Neural progenitor cell (in vitro differentiated cells): Measurements from ENCODE around the gene SLMAP. TPM values are rescaled to one million over a fixed set of nuclear protein-coding genes. Genes with fewer than 3 reads are reported as not detected.

Source experiments
- DNase-seq: peaks from one replicate; pipeline ENCODE4 v3.0.0-alpha.2; 2016; ENCODE audit warnings: low spot score
- H2AFZ ChIP-seq: fragments of 200-600 bp; sonication (generic); replicated peaks from 2 replicates; pipeline ENCODE4 v1.6.1; 2016; ENCODE audit warnings: antibody characterized with exemption
- H3F3A ChIP-seq: fragments of 200-600 bp; sonication (generic); 2 replicates; pipeline ENCODE4 v1.6.1; 2016; ENCODE audit warnings: antibody characterized with exemption, low read depth
- H3K27ac ChIP-seq: fragments of 200-600 bp; sonication (generic); 2 replicates; pipeline ENCODE4 v1.5.1; 2016; ENCODE audit warnings: mild to moderate bottlenecking
- H3K27me3 ChIP-seq: fragments of 200-600 bp; sonication (generic); 2 replicates; pipeline ENCODE4 v1.6.1; 2016; ENCODE audit warnings: mild to moderate bottlenecking, moderate library complexity
- H3K36me3 ChIP-seq: fragments of 200-600 bp; sonication (generic); 2 replicates; pipeline ENCODE4 v1.5.1; 2016
- H3K4me1 ChIP-seq: fragments of 200-600 bp; sonication (generic); 2 replicates; pipeline ENCODE4 v1.6.1; 2016; ENCODE audit warnings: mixed run types
- H3K4me2 ChIP-seq: fragments of 200-600 bp; sonication (generic); 2 replicates; pipeline ENCODE4 v1.6.1; 2016
- H3K4me3 ChIP-seq: fragments of 200-600 bp; sonication (generic); 2 replicates; pipeline ENCODE4 v1.5.1; 2016
- H3K79me2 ChIP-seq: fragments of 200-600 bp; sonication (generic); 2 replicates; pipeline ENCODE4 v1.6.1; 2016; ENCODE audit warnings: low read depth
- H3K9ac ChIP-seq: fragments of 200-600 bp; sonication (generic); 2 replicates; pipeline ENCODE4 v1.6.1; 2016
- H3K9me3 ChIP-seq: fragments of 200-600 bp; sonication (generic); 2 replicates; pipeline ENCODE4 v1.5.1; 2016; ENCODE audit warnings: low read depth
- H4K20me1 ChIP-seq: fragments of 200-600 bp; sonication (generic); 2 replicates; pipeline ENCODE4 v1.6.1; 2016; ENCODE audit warnings: low read depth
- H3K27ac Mint-ChIP-seq: 3 replicates; pipeline ENCODE4 v1.8.0; 2021; ENCODE audit warnings: mixed read lengths
- H3K27me3 Mint-ChIP-seq: 2 replicates; pipeline ENCODE4 v1.8.0; 2022; ENCODE audit warnings: low read depth, mild to moderate bottlenecking, inconsistent platforms, moderate library complexity, mixed read lengths; ENCODE audit not compliant: insufficient read depth
- H3K36me3 Mint-ChIP-seq: 3 replicates; pipeline ENCODE4 v1.8.0; 2021; ENCODE audit warnings: mixed read lengths
- H3K4me1 Mint-ChIP-seq: 3 replicates; pipeline ENCODE4 v1.8.0; 2021; ENCODE audit warnings: mixed read lengths
- H3K4me3 Mint-ChIP-seq: 3 replicates; pipeline ENCODE4 v1.8.0; 2021; ENCODE audit warnings: mild to moderate bottlenecking, moderate library complexity, mixed read lengths
- H3K9me3 Mint-ChIP-seq: 3 replicates; pipeline ENCODE4 v1.8.0; 2020; ENCODE audit warnings: mixed read lengths
- EZH2 ChIP-seq: fragments of 200-600 bp; sonication (generic); IDR thresholded peaks from 2 replicates; pipeline ENCODE4 v1.6.1; 2017; ENCODE audit warnings: antibody characterized with exemption, mild to moderate bottlenecking, moderate library complexity
- EZH2phosphoT487 ChIP-seq: fragments of 200-600 bp; sonication (generic); IDR thresholded peaks from 2 replicates; pipeline ENCODE4 v1.6.1; 2017; ENCODE audit warnings: antibody characterized with exemption
- total RNA-seq: library from RNA; depleted of rRNA; stranded (reverse); fragments of >200 nt; gene quantifications from 2 replicates; pipeline ENCODE4 v1.2.3, GENCODE V29; 2015; ENCODE audit warnings: low replicate concordance
- TF ChIP-seq, protein P1 (sequence below): fragments of 200-600 bp; sonication (generic); IDR thresholded peaks from 2 replicates; pipeline ENCODE4 v1.5.1; 2017; ENCODE audit warnings: antibody characterized with exemption, mild to moderate bottlenecking

SLMAP gene
- total RNA-seq, 1 donor from 2014 or later: 59.4 TPM

DNA sequence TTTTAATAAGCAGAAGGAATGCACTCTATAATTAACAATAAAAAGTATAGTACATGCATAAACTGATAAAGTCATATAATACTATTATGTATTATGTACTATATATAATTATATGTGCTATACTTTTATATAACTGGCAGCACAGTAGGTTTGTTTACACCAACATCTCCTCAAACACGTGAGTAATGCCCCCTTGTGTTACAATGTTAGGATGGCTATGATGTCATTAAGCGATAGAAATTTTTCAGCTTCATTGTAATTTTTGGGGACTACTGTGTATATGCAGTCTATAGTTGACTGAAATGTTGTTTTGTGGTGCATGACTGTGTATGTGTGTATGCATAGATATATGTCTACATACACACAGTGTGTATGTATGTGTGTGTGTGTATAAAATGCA, 100.6 kb downstream of the SLMAP start:
- Mint-ChIP-seq H3K9me3 (no peaks in the 10 kb centered on the region), H3K4me3 (no peak overlapping the region), H3K36me3 (peaks cover 7% of the 10 kb centered on the region), H3K27ac (no peak overlapping the region), H3K27me3 (no peaks in the 10 kb centered on the region), H3K4me1 (peaks cover 3% of the 10 kb centered on the region)
- H3K9ac ChIP-seq: no peak overlapping the region
- H3K9me3 ChIP-seq: no peaks in the 10 kb centered on the region
- no peak for TF ChIP-seq EZH2
- TF ChIP-seq, protein P1, sequence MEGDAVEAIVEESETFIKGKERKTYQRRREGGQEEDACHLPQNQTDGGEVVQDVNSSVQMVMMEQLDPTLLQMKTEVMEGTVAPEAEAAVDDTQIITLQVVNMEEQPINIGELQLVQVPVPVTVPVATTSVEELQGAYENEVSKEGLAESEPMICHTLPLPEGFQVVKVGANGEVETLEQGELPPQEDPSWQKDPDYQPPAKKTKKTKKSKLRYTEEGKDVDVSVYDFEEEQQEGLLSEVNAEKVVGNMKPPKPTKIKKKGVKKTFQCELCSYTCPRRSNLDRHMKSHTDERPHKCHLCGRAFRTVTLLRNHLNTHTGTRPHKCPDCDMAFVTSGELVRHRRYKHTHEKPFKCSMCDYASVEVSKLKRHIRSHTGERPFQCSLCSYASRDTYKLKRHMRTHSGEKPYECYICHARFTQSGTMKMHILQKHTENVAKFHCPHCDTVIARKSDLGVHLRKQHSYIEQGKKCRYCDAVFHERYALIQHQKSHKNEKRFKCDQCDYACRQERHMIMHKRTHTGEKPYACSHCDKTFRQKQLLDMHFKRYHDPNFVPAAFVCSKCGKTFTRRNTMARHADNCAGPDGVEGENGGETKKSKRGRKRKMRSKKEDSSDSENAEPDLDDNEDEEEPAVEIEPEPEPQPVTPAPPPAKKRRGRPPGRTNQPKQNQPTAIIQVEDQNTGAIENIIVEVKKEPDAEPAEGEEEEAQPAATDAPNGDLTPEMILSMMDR: peak; percentile 25
- H3K27ac ChIP-seq: no peak overlapping the region
- H2AFZ ChIP-seq: no peak overlapping the region
- H3K4me3 ChIP-seq: no peak overlapping the region
- no peak overlapping the region for H3K4me2 ChIP-seq
- no peaks in the 10 kb centered on the region for H3F3A ChIP-seq
- no peaks in the 10 kb centered on the region for H3K79me2 ChIP-seq
- no peaks in the 10 kb centered on the region for H3K27me3 ChIP-seq
- no peaks in the 10 kb centered on the region for H4K20me1 ChIP-seq
- DNase-seq: no peak
- H3K4me1 ChIP-seq: no peaks in the 10 kb centered on the region
- no peaks in the 10 kb centered on the region for H3K36me3 ChIP-seq

DNA sequence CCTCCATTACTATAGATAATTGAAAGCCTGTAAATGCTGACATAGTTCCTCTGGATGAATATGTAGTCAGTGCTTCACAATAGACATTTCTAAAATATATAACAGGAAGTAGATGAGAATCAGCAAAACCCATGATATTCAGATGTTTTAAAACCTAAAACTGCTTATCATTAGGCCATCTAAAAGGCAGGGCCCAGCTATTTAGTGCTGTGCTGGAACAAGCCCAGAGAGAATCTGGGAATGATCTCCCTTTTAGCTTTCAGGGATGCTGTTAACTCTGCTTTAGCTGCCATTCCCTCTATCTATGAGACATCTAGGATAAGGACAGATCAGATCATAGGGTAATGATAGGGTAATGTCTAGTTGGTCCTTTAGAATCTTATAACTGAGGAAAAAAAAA, 106.8 kb downstream of the SLMAP start:
- Mint-ChIP-seq H3K36me3 (peaks cover 22% of the 10 kb centered on the region), H3K27me3 (no peaks in the 10 kb centered on the region), H3K9me3 (no peaks in the 10 kb centered on the region), H3K4me1 (peaks cover 5% of the 10 kb centered on the region), H3K4me3 (no peak overlapping the region), H3K27ac (no peak overlapping the region)
- H3K79me2 ChIP-seq: no peaks in the 10 kb centered on the region
- H3K27me3 ChIP-seq: no peaks in the 10 kb centered on the region
- H3K9ac ChIP-seq: no peak overlapping the region
- H3F3A ChIP-seq: no peaks in the 10 kb centered on the region
- no peaks in the 10 kb centered on the region for H4K20me1 ChIP-seq
- H3K36me3 ChIP-seq: peaks cover 3% of the 10 kb centered on the region
- TF ChIP-seq, protein P1: no peak
- TF ChIP-seq EZH2 (no peak), EZH2phosphoT487 (no peak)
- DNase-seq: no peak
- no peak overlapping the region for H3K4me3 ChIP-seq
- no peak overlapping the region for H2AFZ ChIP-seq
- no peaks in the 10 kb centered on the region for H3K4me1 ChIP-seq
- H3K27ac ChIP-seq: no peak overlapping the region
- no peaks in the 10 kb centered on the region for H3K9me3 ChIP-seq
- H3K4me2 ChIP-seq: no peak overlapping the region

DNA sequence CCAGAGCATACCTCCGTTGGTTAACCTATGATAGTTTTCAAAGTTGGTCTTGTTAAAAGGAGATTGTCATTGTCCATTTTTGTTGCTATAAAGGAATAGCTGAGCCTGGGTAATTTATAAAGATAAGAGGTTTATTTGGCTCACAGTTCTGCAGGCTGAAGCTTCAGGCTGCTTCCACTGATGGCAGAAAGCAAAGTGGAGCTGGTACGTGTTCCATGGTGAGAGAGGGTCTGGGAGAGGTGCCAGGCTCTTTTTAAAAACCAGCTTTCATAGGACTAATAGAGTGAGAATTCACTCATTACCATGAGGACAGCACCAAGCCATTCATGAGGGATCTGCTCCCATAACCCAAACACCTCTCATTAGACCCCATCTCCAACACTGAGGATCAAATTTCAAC, 107.3 kb downstream of the SLMAP start:
- Histone ChIP-seq H3K4me3 (no peak overlapping the region), H3K79me2 (no peaks in the 10 kb centered on the region), H2AFZ (no peak overlapping the region), H3F3A (no peaks in the 10 kb centered on the region), H3K4me2 (no peak overlapping the region), H3K4me1 (no peaks in the 10 kb centered on the region), H3K9ac (no peak overlapping the region), H3K36me3 (peaks cover 3% of the 10 kb centered on the region), H4K20me1 (no peaks in the 10 kb centered on the region), H3K27ac (no peak overlapping the region), H3K27me3 (no peaks in the 10 kb centered on the region), H3K9me3 (no peaks in the 10 kb centered on the region)
- H3K9me3 Mint-ChIP-seq: no peaks in the 10 kb centered on the region
- no peak overlapping the region for H3K27ac Mint-ChIP-seq
- peaks cover 5% of the 10 kb centered on the region for H3K4me1 Mint-ChIP-seq
- peaks cover 20% of the 10 kb centered on the region for H3K36me3 Mint-ChIP-seq
- no peak for DNase-seq
- H3K4me3 Mint-ChIP-seq: no peak overlapping the region
- TF ChIP-seq EZH2phosphoT487 (no peak), EZH2 (no peak)
- TF ChIP-seq, protein P1: no peak
- H3K27me3 Mint-ChIP-seq: no peaks in the 10 kb centered on the region
